HG02943 (cell line): ENCODE results near the gene IGFALS.
"Not testable (repeated sequence)": the region's sequence is repeated elsewhere in the genome, so short reads cannot be mapped to it uniquely, and the experiment has no call there.

Experiments used
- ATAC-seq: cut with Tn5 transposase; IDR thresholded peaks from one replicate; pipeline ENCODE4 v1.9.1; 2021; ENCODE audit warnings: mild to moderate bottlenecking, low read depth, moderate library complexity; ENCODE audit not compliant: unreplicated experiment

IGFALS gene

DNA sequence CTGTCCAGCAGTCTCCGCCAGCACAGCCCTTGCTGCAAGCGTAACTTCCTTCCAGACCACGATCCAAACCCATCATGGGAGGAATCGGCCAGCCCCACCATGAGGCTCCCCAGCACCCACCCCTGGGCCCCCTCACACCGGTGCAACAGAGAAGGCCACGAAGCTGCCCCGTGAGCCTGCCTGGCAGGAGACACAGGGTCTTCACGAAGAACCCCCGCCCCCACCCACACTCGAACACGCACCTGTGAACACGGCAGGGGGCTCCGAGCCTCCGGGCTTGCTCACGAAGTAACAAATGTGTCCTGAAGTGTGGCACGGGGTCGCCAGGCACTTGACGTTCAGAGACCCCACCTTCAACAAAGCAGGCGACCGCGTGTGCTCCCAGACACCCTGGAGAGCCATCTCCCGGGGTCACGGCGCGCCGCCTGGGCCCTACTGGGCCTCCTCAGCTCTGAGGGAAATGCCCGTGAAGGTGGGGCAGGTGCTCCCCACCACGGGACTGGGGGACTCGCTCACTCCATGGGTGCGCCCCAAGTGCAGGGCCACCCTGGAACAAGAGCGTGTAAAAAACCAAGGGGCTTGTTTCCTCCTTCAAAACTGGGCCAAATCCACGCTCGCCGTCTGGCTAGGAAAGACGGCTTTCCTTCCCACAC lies 25.5 kb upstream of the IGFALS start:
- ATAC-seq: no peak

DNA sequence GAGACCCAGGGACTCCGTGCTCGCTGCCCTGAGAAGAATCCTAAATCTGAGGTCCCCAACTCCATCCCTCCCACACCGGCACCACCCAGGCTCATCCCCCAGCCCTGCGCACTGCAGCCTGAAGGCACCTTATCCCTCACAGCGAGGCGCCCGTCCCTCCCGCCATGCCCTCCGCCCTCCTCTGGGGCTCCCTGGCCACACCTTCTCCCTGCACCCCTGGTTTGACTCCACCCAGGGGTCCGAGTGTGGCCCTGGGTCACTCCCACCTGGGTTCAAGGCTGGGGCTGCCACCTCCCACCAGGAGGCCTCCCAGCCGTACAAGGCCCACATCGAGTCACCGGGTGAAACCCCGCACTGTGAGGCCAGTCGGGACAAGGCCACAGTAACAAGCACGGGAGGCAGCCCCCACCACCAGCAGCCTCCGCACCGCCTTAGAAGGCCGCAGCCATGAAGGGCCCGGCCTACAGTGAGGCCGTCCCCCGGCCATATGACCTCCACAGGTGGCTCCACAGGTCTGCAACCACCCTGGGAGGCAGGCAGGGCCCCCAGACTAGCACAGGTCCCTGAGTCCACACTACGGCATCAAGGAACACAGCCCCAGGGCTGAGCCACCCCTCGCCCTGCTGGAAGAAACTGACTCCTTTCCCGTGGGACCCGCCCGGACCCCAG lies 24.8 kb upstream of the IGFALS start:
- no peak for ATAC-seq

DNA sequence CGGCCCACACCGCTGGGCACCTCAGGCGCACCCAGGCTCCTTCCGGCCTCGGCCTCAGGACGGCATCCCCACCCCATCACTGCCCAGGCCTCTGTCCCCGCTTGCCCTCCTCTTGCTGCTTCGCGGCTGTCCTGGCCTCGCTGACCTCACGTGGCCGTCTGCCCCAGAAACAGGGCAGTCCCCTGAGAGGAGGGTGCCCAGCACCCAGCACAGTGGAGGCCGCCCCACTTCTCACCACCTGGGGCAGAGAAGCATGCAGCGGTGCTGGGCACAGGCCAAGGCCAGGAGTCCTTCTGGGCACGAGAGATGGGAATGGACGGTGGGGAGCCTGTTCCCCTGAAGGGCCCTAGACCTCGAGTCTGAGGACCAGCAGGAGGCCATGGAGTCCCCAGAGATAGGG lies 24.2 kb upstream of the IGFALS start:
- no peak for ATAC-seq

DNA sequence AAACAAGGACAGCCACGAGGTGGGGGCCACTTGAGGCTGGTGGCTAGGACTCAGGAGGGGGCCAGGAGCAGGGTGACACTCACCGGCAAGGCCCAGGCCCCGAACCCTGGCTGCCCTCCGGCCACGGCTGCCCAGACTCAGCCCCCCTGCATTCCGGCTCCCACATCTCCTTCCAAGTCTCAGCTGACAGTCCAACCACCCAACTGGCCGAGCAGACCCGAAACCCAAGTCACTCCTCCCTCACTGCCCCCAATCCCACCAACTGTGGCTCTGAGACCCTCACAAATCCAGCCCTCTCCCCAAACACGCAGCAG lies 23.7 kb upstream of the IGFALS start:
- ATAC-seq: no peak

DNA sequence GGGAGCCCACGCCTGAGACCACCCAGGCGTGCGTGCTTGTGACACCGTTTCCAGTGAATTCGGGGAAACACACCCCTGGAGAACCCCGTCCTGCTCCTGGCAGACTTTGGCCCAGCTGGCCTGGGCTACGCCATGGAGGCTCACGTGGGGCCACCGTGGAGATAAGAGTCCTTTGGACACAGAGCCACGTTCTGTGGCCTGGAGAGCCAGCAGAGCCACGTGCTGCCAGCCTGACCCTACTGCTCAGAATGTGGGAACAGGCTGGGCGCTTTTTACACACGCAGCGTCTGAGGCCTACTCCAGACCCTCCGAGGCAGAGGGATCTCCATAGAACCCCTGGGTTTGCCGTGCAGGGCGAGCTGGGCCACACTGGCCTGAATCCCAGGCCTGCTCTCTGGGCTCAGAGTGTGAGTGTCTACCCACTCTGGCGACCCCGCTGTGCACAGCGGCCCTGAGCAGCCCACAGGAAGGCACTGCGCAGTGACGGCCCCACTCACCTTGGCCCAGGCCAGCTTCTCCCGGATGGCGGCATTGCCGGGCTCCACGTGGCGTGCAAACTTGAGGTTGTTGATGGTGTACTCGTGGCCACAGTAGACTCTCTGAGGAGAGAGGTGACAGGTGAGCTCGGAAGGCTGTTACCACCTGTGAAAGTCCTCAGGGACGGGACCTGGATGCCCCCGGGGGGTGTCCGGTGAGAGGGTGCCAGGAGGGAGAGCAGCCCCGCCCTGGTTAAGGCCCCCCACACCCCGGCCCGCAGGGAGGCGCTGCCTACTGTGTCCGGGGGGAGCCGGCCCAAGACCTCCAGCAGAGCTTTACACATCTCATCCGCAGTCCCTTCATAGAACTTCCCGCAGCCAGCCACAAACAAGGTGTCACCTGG lies 23.1 kb upstream of the IGFALS start:
- ATAC-seq: no peak

DNA sequence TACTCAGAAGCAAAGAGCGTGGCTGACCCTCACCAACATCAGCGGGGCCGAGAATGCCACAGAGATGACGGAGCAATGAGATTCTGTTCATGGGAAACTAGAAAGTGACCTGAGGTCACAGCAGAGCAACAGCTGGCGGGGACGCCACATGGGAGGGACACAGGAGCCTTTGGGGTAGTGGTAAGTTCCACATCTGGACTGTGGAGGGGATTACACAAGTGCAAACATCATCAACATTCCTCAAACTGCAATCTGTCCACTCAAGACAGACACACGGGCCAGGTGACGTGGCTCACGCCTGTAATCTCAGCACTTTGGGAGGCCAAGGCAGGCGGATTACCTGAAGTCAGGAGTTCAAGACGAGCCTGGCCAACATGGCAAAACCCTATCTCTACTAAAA lies 22.0 kb upstream of the IGFALS start:
- ATAC-seq: no peak

DNA sequence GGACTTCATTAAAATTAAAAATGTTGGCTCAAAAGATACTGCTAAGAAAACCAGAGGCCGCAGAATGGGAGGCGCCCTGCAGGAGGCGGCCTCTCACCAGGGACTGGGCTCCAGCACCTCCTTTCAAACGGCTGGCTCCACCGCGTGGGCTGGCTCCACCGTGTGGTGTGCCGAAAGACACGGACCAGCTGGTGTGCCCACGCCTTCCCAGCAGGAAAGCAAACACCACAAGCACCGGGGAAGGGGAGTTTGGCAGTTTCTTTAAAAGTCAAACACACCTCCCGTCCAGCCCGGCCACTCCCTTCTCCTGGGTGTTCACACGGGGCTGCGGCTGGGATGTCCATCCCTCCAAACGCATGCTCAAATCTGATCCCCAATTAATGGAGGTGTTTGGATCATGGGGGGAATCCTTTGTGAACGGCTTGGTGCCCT lies 19.2 kb upstream of the IGFALS start:
- ATAC-seq: no peak

DNA sequence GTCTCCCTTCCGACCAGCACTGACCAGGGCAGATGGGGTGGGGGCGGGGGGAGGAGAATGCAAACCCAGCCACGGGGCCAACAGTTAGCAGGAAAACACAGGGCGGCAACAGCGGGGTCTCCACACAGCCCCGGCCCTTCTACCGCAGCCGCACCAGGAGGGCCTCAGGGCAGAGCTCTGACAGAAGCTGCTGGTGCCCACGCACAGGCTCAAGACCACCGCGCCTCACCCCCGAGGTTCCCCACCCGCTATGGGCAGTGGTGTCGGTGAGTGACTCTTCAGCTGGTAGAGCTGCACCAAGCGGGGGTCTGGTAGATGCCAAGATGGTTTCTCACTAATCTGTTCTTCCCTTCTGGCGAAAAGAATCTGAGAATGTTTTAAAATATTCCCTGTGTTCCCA lies 17.0 kb upstream of the IGFALS start:
- ATAC-seq: no peak

DNA sequence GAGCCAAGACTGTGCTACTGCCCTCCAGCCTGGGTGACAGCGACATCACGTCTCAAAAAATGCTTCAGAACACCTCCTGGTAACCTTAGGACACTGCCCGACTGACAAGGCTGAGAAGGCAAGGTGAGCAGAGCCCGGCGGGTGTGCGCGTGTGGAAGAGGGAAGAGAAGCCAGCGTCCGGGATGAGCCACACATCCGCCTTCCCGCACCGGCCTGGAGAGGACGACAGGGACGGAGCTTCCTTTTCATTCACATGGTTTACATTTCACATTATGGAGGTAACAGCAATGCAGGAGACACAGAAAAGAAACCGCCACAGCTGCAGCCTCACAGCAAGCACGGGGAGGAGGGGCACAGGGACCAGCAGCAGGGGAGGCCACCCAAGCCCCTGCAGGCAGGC lies 16.6 kb upstream of the IGFALS start:
- no peak for ATAC-seq

DNA sequence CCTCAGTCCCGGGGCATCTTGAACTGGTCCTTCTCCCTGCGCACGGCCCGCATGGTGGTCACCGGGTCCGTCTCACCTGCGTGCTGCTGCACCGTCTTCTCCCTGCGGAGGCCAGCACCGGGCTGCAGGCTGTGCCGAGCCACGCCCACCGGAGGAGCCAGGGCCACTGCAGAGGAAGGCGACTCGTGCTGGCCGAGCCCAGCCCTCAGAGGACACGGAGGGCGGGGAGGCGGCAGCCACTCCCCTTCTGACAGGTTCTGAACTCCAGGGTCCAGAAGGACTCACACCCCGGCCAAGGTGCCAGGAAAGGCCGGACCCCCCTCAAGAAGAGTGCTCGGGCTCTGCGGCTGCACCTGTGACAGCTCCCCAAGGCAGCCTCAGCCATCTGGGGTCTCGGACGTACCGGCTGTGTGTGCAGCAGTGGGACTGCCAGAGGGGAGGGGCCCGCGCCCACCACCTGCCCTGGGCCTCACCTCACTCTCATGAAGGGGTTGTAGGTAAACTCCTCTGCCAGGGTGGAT lies 15.8 kb upstream of the IGFALS start:
- ATAC-seq: no peak

DNA sequence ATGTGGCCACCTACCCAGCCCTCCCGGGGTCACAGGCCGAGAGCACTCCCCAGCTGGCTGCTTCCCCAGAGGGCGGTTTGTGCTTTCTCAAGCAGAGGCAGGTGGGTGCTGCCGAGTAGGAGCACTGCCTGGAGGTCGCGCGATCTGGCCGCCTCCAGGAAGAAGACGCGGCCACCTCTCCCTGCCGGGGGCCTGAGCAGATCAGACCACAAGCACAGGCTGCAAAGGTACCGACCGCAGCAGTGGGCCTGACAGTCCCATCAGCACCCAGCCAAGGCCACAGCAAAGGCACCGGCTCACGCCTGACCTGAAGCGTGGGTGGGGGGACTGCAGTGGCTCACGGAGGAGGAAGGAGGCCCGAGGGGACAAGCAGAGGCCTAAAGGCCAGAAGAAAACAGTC lies 15.2 kb upstream of the IGFALS start:
- no peak for ATAC-seq

DNA sequence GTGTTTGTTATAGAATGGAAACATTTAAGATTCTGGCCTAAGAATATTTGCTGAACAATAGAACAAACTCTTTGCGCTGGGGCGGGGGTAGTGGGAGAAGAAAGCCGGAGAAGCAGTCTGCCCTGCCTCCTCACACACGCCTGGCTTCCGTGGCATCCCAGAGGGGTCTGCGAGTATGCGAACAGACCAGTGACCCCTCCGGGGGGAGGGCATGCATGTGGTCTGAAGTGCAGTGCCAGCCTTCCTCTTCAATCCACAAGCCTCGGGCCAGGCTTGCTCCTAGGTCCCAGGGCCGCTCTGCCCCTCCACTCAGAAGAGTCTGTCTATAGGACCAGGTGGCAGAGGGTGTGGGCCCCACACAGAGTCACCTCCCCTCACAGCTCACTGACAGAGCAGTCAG lies 14.1 kb upstream of the IGFALS start:
- ATAC-seq: no peak

DNA sequence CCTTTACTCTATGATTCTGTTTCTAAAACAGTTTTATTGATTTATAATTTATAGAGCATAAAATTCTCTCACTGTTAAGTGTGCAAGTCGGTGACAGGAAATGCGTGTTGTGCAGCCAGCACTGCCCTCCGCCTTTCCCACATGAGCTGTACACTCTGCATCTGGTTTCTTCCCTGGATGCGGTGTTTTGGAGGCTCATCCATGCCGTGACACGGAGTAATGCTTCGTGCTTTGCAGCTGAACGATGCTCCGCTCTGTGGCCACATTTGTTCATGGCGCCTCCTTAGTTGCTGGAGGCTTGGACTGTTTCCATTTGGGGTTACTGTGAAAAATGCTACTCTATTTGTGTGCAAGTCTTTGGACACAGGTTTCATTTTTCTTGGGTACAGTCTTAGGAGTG lies 7.2 kb upstream of the IGFALS start:
- no peak for ATAC-seq

DNA sequence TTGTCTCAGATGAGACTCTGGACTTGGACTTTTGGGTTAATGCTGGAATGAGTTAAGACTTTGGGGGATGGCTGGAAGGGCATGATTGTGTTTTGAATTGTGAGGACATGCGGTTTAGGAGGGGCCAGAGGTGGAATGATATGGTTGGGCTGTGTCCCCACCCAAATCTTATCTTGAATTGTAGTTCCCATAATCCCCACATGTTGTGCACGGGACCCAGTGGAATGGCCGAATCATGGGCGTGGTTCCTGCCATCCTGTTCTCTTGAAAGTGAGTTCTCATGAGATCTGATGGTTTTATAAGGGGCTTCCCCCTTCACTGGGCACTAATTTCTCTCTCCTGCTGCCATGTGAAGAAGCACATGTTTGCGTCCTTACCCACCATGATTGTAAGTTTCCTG lies 5.8 kb upstream of the IGFALS start:
- ATAC-seq: not testable (repeated sequence)

DNA sequence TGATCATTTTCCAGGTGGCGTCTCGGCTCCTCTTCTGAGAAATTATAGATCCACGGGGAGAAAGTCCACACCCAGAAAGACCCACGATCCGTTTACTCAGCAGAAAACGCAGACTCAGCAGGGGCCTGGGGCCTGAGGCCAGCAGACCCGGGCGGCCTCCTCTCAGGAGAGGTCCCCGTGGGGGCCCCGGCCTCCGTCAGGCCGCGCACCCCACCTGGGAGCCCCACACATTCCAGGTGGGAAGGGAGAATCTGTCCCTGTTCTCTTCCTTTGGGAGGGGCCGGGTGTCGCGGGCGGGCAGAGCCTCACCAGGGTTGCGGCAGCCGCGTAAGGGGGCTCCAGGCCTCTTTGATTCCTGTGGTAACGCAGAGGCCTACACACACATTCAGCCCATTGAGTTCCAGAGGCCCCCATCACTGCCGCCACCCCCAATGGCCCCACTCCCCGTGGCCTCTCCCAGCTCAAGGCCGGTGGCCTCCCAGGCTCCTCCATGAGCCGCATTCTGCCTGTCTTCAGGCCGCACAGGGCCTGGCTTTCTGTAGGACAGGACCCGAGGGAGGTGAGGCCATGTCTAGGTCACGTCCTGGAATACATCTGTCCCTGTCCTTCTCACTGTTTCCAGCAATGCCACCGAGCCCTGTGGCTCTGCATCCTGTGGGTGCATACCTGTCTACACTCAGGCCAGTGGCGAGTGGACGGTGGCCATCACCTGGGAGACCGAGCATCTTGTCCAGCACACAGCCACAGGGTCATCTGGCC lies 1.6 kb upstream of the IGFALS start:
- ATAC-seq: no peak

DNA sequence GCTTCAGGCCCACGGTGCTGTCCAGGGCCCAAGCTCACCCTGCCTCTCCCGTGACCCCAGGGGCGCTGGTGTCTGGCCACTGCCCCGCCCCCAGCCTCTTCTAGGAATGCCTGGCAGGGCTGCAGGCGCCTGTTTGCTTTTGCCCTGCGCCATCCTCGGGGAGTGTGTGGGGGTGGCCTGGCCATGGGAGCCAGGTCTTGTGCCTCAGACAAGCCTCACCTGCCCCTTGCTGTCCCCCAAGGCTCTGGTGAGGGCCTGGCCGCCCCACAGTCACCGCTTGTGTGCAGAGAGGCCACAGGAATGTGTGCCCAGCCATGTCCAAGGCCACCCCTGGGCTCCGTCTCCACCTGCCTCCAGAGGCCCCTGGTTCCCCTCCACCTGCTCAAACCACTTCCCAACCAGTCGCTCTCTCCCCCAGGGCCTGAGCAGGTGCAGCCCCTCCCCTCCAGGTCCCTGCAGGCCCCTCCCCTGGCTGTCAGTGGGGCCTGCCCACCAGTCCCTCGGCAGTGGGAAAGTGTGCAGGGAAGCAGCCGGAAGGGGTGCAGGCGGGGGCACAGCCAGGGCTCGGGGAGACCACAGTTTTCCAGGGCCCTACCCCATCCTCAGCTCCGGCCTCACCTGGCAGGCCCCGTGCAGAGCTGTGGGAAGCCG lies 841 bp upstream of the IGFALS start:
- no peak for ATAC-seq

DNA sequence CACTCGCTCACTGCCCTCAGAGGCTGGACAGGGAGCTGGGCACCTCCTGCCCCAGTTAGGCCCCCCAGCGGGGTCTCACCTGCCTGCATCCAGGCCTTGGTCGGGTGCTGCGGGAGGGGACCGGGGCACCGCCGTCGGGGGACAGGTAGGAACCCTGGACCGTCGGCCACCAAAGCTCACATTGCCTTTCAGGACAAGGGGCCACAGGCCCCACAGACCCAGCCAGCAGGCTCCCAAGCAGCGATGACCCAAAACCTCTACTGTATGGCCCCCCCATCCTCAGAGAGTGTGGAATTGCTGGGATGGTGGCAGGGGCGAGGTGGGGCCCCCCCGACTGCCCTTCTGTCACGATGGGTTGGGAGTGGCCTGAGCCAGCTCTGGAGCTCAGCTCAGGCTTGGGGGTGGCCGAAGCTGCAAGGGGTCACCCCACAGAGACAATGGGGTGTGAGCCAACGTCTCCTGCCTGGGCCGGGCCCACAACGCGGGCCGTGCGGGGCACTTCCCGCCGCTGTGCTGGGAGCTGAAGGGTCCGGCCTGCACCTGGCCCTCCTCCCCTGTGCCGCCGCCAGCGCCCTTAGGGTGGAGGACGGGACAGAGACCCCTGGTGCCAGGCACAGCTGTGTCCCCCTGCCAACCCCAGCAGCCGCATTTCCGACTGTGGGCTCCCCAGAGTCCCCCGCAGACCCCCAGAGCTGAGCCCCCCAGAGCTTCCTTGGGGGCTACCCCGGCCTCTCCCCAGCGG lies 498 bp downstream of the IGFALS start:
- no peak for ATAC-seq

DNA sequence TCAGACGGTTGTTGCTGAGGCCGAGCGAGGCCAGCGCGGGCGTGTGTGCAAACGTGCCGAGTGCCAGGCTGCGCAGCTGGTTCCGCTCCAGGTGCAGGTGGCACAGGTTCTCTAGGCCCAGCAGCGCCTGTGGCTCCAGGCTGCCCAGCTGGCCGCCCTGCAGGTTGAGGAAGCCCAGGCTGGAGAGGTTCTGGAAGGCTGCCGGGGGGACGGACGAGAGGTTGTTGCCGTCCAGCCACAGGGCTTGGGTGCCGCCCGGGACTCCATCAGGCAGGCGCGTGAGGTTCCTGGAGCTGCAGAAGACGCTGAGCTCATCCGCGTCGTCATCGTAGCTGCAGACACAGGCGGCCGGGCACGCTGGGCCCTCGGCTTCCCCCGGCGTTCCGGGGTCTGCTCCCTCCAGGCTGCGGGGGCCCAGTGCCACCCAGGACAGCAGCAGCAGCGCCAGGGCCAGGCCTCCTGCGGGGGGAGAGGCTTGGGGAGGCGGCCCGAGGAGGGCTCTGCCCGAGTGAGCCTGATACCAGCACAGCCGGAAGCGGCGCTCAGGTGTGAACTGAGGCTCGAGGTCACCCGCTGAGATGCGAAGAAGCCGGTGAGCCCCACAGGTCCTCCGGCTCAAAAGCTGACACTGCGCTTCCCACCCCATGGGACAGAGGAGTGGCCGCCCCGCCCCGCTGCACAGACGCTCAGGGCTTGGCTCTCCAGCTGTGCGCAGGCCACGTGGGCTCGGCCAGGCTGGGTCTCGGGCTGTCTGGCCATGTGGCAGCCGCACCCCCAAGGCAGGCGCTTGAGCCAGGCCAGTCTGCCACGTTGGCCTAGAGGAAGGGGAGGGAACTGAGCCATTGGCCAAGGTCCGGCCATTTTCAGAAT lies 1.3 kb downstream of the IGFALS start:
- no peak for ATAC-seq
